Panc1 (cell line): ENCODE data around the gene DCLRE1C. TPM values are rescaled to one million over a fixed set of nuclear protein-coding genes. Genes with fewer than 3 reads are reported as not detected.
"Not testable (repeated sequence)": the region's sequence is repeated elsewhere in the genome, so short reads cannot be mapped to it uniquely, and the experiment has no call there.

Source experiments
- ATAC-seq: fragments of 200-7000 bp; cut with Tn5 transposase; 2 replicates; pipeline ENCODE4 v1.9.1; 2020; ENCODE audit warnings: mild to moderate bottlenecking, moderate library complexity
- BruUV-seq: library from RNA; stranded (reverse); fragments of 400-500 nt; replicated peaks from 2 replicates; lab custom pipeline; 2021; lab: Mats Ljungman, UMichigan
- CTCF ChIA-PET: fragments of 300-600 bp; sonication (Branson Sonifier 250); formaldehyde crosslinking; loops from one replicate; lab custom pipeline; 2022; ENCODE audit warnings: antibody characterized with exemption; lab: Charles Lee
- POLR2A ChIA-PET: fragments of 300-600 bp; sonication (Branson Sonifier 250); formaldehyde crosslinking; loops from one replicate; lab custom pipeline; 2022; ENCODE audit warnings: antibody characterized with exemption; lab: Charles Lee
- DNase-seq: peaks from one replicate; pipeline ENCODE4 v3.0.0-alpha.2; 2010; ENCODE audit warnings: low read depth, low spot score
- H3K27ac ChIP-seq: 2 replicates; pipeline ENCODE4 v1.5.1; 2011; ENCODE audit warnings: mild to moderate bottlenecking, low read length, inconsistent platforms
- H3K27me3 ChIP-seq: fragments of 200-500 bp; sonication (Bioruptor generic); 2 replicates; pipeline ENCODE4 v1.6.0; 2014; ENCODE audit warnings: low read length, inconsistent platforms; ENCODE audit not compliant: control insufficient read depth, insufficient read depth
- H3K36me3 ChIP-seq: fragments of 200-500 bp; sonication (Bioruptor generic); 2 replicates; pipeline ENCODE4 v1.5.1; 2014; ENCODE audit warnings: inconsistent platforms, mild to moderate bottlenecking, low read length, moderate library complexity; ENCODE audit not compliant: control insufficient read depth, insufficient read depth
- H3K4me1 ChIP-seq: 2 replicates; pipeline ENCODE4 v1.5.1; 2011; ENCODE audit warnings: inconsistent platforms, mild to moderate bottlenecking, low read length, moderate library complexity; ENCODE audit not compliant: control insufficient read depth, insufficient read depth
- H3K4me3 ChIP-seq, 2 experiments: 2 replicates each; pipeline ENCODE4 v1.5.1; 2011 to 2012; ENCODE audit warnings: low read depth in 2 of 2, low read length in 2 of 2, mild to moderate bottlenecking in 2 of 2, inconsistent platforms in 1 of 2, moderate library complexity in 1 of 2
- H3K9me3 ChIP-seq: fragments of 200-500 bp; sonication (Bioruptor generic); 2 replicates; pipeline ENCODE4 v1.5.1; 2014; ENCODE audit warnings: low read depth, mild to moderate bottlenecking, inconsistent platforms, low read length, moderate library complexity; ENCODE audit not compliant: control insufficient read depth, insufficient read depth
- CTCF ChIP-seq: fragments of 450-650 bp; IDR thresholded peaks from 2 replicates; pipeline ENCODE4 v1.5.1; 2017; ENCODE audit warnings: mild to moderate bottlenecking
- REST ChIP-seq, 2 experiments: IDR thresholded peaks; 2 replicates each; pipeline ENCODE4 v1.6.1; 2011 to 2012; ENCODE audit warnings: low read depth in 2 of 2, control low read depth in 1 of 2, low read length in 1 of 2, mild to moderate bottlenecking in 1 of 2, moderate library complexity in 1 of 2; ENCODE audit not compliant: insufficient read depth in 1 of 2
- SIN3A ChIP-seq: IDR thresholded peaks from 2 replicates; pipeline ENCODE4 v1.6.1; 2012; ENCODE audit warnings: low read depth, mild to moderate bottlenecking, low read length, moderate library complexity, borderline replicate concordance; ENCODE audit not compliant: insufficient read depth
- in situ Hi-C: cut with HindIII; loops from 2 replicates; pipeline ENCODE4 v1.10.0; 2016; ENCODE audit warnings: low sequenced_read_pairs, low pct_unique_long_range_greater_than_20kb
- intact Hi-C: fragments of 100-400 bp; cut with micrococcal nuclease; formaldehyde crosslinking; loops from one replicate; pipeline ENCODE4 v1.10.0; 2022; ENCODE audit not compliant: unreplicated experiment
- total RNA-seq: library from RNA; stranded (reverse); gene quantifications from one replicate; pipeline ENCODE4 v1.2.1, GENCODE V29; 2021; ENCODE audit not compliant: unreplicated experiment

Gene DCLRE1C
- total RNA-seq, 1 experiment from 2014 or later = 9.1 TPM

- no TSS peak for BruUV-seq
- TF ChIP-seq REST (IDR thresholded peaks at IDR 0.05; ENCODE audit: insufficient read depth in 1 of 2, low read depth in 2 of 2, low read length in 1 of 2) = no peak
- H3K27me3 ChIP-seq = no peaks in the 10 kb centered on the region
- H3K4me1 ChIP-seq = no peaks in the 10 kb centered on the region
- no peaks in the 10 kb centered on the region; the same call in 1 of the 2 replicates for H3K36me3 ChIP-seq
- no peak for ATAC-seq
- no peak for DNase-seq
- ChIA-PET CTCF (interaction anchor here (0.6 kb wide), 1 partner anchor 1630 kb away, joined by 4 read pairs; no protein-coding TSS in a partner anchor), POLR2A (no interaction called here)
- in situ Hi-C loops (no loop called here), intact Hi-C loops (no loop called here)
- H3K4me3 ChIP-seq = no peak overlapping the region
- H3K9me3 ChIP-seq = no peaks in the 10 kb centered on the region
- no peak overlapping the region for H3K27ac ChIP-seq
Measured at GRCh38 chr10:14947268-14947667, 6.6 kb downstream of the DCLRE1C start.

- Histone ChIP-seq H3K27me3 (no peaks in the 10 kb centered on the region), H3K4me3 (no peak overlapping the region), H3K27ac (no peak overlapping the region), H3K36me3 (no peaks in the 10 kb centered on the region; the same call in 1 of the 2 replicates), H3K4me1 (no peaks in the 10 kb centered on the region), H3K9me3 (no peaks in the 10 kb centered on the region)
- ATAC-seq = no peak
- BruUV-seq = no TSS peak
- ChIA-PET POLR2A (no interaction called here), CTCF (no interaction called here)
- intact Hi-C loops = no loop called here
- DNase-seq = no peak
- in situ Hi-C loops = no loop called here
- TF ChIP-seq CTCF = no peak
- no peak for TF ChIP-seq SIN3A
Measured at GRCh38 chr10:14945108-14945507, 8.8 kb downstream of the DCLRE1C start.

- H3K9me3 ChIP-seq, H3K27me3 ChIP-seq, H3K36me3 ChIP-seq, BruUV-seq, DNase-seq, H3K4me3 ChIP-seq, intact Hi-C loops, H3K4me1 ChIP-seq, in situ Hi-C loops, ATAC-seq, CTCF ChIA-PET, POLR2A ChIA-PET, H3K27ac ChIP-seq: not testable (repeated sequence)
Measured at GRCh38 chr10:14942950-14943338, 11.0 kb downstream of the DCLRE1C start.

GRCh38 chr10:14942147-14942949 lies 11.5 kb downstream of the DCLRE1C start:
- CTCF ChIA-PET, DNase-seq, H3K4me3 ChIP-seq, POLR2A ChIA-PET, ATAC-seq, H3K27ac ChIP-seq, H3K4me1 ChIP-seq, H3K36me3 ChIP-seq, in situ Hi-C loops, H3K9me3 ChIP-seq, H3K27me3 ChIP-seq, intact Hi-C loops, BruUV-seq: not testable (repeated sequence)

GRCh38 chr10:14938971-14939370 lies 14.9 kb downstream of the DCLRE1C start:
- H3K27me3 ChIP-seq, H3K27ac ChIP-seq, CTCF ChIA-PET, in situ Hi-C loops, POLR2A ChIA-PET, H3K9me3 ChIP-seq, H3K36me3 ChIP-seq, BruUV-seq, DNase-seq, ATAC-seq, H3K4me3 ChIP-seq, intact Hi-C loops, H3K4me1 ChIP-seq: not testable (repeated sequence)
